Superior temporal gyrus (tissue), 1 donor: Measurements from ENCODE around the gene SAMD11.
"Not testable (repeated sequence)": the region's sequence is repeated elsewhere in the genome, so short reads cannot be mapped to it uniquely, and the experiment has no call there.

Experiments
- DNase-seq: peaks from one replicate; pipeline ENCODE4 v3.0.0-alpha.2; 2016; ENCODE audit errors: extremely low spot score

The SAMD11 gene

GRCh38 chr1:975896-976683 lies 52.4 kb downstream of the SAMD11 start:
- DNase-seq, result no peak

DNA sequence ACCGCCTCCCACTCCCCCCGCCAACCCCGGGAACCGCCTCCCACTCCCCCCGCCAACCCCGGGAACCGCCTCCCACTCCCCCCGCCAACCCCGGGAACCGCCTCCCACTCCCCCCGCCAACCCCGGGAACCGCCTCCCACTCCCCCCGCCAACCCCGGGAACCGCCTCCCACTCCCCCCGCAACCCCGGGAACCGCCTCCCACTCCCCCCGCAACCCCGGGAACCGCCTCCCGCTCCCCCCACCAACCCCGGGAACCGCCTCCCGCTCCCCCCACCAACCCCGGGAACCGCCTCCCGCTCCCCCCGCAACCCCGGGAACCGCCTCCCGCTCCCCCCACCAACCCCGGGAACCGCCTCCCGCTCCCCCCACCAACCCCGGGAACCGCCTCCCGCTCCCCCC lies 53.1 kb downstream of the SAMD11 start:
- not testable (repeated sequence) for DNase-seq

DNA sequence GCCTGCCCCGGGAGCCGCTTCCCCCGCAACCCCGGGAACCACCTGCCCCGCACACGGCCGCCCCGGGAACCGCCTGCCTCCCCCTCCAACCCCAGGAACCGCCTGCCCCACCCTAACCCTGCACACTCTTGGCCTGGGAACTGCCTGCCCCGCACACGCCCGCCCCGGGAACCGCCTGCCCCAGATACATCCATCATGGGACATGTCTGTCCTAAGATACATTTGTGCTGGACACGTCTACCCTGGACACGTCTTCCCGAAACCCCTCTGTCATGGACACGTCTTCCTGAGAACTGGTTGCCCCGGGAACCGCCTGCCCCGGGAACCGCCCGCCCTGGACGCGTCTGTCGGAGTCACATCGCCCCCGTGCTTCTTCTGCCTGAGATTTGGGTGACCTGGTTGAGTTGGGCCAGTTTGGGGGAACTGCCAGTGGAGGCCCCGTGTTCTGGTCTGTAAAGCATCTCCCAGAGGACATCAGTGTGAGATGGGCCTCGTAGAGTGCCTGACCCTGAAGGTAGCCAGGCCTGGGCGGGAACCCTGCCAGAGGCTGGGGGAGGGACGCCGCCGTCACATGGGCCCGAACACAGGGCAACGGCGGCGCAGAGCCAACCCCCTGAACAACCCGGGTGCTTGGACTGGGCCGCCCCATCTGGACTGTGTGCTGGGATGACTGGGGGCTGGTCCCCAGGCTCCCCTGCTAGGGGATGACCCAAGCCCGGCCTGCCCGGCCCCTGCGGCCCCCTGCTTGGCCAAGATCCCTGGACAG lies 54.5 kb downstream of the SAMD11 start:
- no peak for DNase-seq

DNA sequence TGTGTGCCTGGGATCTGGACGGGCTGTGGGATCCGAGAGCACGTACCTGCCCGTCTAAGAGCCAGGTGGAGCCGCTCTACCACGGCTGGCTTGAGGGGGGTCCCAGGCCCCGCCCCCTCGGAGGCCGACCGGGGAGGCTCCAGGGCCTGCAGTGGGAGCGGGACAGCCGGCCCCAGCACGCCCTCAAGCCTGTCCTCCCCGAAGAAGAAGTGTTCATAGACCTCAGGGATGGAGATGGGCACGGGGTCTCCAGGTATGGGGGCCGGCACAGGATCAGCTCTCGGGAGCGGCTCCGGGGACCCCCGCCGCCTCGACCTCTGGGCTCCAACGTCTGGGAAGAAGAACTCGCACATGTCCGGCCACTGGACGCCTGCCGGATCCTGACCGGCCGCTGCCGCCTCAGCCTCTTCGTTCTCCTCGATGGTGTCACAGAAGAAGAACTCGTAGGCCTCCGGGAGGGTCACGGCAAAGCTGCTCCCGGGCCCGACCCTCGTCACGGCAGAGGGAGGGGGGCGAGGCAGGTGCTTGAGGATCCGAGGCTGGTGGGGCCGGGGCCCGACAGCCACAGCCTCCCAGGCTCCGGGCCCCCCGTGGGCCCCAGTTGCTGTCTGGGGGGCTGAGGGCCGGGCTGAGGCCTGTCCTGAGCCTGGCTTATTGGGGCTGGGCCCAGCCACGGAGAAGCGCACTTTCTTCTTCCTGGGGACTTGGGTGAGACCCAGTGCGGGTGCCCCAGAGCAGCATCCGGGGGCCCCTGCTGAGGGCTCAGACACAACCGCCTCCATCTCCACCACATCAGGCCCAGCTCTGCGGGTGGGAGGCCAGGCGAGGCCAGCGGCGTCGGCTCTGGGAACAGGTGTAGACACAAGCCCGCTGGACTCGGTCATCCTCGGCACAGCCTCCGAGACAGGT lies 55.4 kb downstream of the SAMD11 start:
- DNase-seq, result no peak

DNA sequence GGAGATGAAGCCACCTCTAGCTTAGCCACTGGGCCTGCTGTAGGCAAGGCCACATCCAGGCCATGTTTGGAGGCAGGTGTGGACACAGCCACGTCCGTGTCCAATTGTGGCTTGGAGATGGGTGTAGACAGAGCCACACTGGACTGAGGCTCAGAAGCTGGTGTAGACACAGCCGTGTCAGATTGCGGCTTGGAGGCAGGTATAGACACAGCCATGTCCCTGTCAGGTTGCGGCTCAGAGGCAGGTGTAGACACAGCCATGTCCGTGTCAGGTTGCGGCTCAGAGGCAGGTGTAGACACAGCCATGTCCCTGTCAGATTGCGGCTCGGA lies 56.0 kb downstream of the SAMD11 start:
- DNase-seq, result no peak

DNA sequence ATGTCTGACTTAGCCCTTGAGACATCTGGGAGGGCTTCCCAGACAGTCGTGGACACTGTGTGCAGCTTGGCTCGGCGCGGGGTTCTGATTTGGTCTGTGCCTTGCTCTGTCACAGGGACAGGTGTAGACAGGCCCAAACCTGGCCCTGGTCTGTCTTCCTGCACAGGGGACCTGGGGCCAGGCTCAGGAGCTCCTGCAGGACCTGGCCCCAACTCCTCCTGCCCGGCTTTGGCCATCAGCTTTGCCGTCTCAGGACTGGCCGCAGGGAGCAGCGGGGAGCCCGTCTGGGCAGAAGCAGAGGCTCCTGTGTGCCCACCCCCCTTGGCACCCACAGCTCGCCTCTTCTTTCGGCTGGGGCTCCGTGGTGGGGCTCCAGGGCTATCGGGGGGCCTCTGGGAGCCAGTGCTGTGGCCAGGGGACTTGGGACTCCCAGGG lies 56.4 kb downstream of the SAMD11 start:
- no peak for DNase-seq

- DNase-seq, result no peak
Measured at GRCh38 chr1:980602-981395, 57.1 kb downstream of the SAMD11 start.

DNA sequence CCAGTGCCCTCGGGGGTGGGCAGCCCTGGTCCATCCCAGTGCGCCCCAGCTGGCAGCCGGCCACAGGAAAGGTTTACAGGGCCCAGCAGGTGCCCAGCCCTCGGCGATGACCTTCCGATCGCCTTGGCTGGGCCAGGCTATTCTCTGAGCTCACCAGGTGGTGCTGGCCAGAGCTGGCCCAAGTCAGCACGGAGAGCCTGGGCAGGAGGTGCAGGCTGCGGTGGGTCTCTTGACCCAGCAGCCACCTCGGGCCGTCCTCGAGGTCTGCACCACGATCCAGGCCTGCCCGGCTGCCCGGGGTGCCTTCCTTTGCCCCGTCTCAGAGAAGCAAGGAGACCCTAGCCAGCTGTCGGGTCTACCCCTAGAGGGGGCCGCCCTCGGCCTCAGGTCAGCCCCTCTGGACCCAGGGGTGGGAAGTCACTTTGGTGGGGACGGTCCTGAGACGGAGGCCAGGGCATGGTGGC lies 57.8 kb downstream of the SAMD11 start:
- no peak for DNase-seq

GRCh38 chr1:981955-982558 lies 58.3 kb downstream of the SAMD11 start, which contains the start of gene PERM1:
Gene PERM1, minus strand, starts transcription at chr1:982093. Its CDS starts 1,064 bp downstream, at chr1:981029.
- no peak for DNase-seq

- DNase-seq, result no peak
Measured at GRCh38 chr1:982765-983436, 59.2 kb downstream of the SAMD11 start.

GRCh38 chr1:983798-984475 lies 60.2 kb downstream of the SAMD11 start:
- peak; percentile 28 for DNase-seq

- DNase-seq, result no peak
Measured at GRCh38 chr1:984476-984814, 60.7 kb downstream of the SAMD11 start.

DNA sequence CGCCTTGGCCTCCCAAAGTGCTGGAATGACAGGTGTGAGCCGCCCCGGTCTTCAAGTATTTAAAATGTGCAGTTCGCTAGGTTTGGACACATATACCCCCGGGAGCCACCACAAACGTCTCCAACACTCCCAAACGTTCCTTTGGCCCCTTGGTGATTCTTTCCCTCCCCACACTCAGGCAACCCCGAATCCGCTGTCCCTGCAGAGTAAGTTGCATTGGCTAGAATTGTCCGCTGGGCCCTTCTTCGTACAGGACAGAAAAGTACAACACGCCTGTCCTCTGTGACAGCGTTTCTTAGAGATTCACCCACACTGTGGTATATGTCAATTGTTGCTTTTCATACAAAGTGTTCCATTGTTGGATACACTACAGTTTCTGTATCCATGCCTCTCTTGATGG lies 61.4 kb downstream of the SAMD11 start:
- DNase-seq, result no peak

DNA sequence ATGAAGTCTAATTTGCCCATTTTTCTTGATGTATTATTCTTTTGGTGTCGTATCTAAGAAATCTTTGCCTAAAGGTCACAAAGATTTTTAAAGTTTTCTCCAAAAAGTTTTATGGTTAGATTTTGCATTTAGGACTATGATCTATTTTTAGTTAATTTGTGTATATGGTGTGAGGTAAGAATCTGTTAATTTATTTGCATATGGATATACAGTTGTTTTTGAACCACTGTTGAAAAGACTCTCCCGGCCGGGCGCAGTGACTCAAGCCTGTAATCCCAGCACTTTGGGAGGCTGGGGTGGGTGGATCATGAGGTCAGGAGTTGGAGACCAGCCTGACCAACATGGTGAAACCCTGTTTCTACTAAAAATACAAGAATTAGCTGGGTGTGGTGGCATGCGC lies 64.3 kb downstream of the SAMD11 start:
- not testable (repeated sequence) for DNase-seq

- not testable (repeated sequence) for DNase-seq
Measured at GRCh38 chr1:991275-991674, 67.6 kb downstream of the SAMD11 start.

DNA sequence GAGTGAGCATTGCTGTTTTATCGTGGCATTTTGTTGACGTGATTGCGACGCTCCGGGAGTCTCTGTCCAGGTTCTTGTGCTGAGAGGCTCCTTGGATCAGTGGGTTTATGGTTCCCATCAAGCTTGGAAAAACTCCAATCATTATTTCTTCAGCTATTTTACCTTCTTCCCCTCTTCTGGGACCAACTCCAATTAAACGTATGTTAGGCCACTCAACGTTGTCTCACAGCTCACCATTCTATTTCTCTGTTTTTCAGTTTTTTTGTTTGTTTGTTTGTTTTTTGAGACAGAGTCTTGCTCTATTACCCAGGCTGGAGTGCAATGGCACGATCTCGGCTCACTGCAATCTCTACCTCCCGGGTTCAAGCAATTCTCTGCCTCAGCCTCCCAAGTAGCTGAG lies 68.2 kb downstream of the SAMD11 start:
- DNase-seq, result no peak

DNA sequence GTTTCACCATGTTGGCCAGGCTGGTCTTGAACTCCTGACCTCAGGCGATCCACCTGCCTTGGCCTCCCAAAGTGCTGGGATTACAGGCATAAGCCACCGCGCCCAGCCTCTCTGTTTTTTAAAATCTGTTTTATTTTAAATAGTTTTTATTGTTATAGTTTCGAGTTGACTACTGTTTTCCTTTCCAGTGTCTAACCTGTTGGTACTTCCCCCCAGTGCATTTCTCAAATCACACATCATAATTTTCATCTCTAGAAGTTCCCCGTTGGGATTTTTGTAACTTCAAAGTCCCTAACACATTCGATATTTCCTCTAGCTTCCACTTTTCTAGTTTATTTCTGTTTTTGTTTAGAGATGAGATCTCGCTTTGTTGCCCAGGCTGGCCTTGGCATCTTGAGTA lies 68.6 kb downstream of the SAMD11 start:
- no peak for DNase-seq

GRCh38 chr1:993379-993995 lies 69.8 kb downstream of the SAMD11 start:
- DNase-seq, result no peak
